Activated CD4-positive, alpha-beta T cell treated with anti-CD3 and anti-CD28 coated beads for 48 hours (primary cell): ENCODE data around the gene CSRP1.
A peak's percentile ranks its signal among the peaks of the same experiment; 100 is the strongest.
"Not testable (repeated sequence)": the region's sequence is repeated elsewhere in the genome, so short reads cannot be mapped to it uniquely, and the experiment has no call there.

ENCODE experiments used
- DNase-seq: peaks from one replicate; pipeline ENCODE4 v3.0.0-alpha.2; 2020

CSRP1 gene

DNA sequence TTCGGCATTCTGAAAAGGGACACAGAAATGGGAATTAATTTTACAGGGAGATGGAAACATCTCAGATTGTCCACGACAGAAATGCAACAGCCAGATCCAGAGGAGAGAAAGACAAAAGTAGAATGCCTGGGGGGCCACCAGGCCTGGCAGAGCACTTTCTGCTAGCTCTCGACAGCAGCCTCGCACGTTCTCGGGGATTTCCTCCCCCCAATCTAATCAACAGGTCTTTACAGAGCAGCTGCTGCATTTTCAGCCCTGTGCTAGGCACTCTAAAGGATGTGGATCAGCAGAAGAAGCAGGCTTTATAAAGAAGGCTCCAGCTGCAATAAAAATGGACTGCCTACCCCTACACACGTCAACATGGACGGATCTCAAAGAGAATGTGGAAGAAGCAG lies 10.6 kb downstream of the CSRP1 start:
- DNase-seq = no peak

DNA sequence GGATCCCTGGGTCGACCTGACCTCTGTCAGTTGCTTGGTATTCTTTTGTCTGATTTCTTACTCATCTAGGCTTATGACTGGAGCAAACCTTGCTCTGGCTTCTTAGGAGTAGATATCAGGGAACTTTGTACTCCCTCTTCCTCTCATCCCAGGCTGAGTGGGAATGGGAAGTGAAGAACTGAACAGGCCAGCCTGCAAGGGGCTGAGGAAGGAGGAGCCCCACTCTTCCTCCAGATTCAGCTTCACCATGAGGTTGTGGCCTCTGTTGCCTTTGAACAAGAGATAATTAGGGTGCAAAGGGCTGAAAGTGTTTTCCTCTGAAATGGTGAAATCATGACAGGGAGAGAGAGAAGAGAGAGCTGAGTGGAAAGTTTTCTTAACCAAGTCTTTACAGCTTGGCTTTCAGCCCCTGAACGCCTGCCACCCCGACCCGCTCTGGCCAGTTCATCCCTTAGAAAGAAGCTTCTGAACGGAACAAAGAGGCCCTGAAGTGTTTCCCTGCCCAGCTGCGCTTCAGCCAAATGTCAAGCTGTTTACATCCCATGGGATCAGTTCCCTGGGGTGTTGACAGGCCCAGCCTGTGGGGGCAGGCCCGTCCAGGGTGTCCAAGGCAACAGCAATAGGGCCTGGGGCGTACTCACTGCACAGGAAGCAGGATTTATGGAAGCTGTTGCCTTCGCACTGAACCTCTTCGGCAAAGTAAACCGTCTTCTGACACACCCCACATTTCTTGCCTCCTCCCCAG lies 11.2 kb downstream of the CSRP1 start:
- no peak for DNase-seq

DNA sequence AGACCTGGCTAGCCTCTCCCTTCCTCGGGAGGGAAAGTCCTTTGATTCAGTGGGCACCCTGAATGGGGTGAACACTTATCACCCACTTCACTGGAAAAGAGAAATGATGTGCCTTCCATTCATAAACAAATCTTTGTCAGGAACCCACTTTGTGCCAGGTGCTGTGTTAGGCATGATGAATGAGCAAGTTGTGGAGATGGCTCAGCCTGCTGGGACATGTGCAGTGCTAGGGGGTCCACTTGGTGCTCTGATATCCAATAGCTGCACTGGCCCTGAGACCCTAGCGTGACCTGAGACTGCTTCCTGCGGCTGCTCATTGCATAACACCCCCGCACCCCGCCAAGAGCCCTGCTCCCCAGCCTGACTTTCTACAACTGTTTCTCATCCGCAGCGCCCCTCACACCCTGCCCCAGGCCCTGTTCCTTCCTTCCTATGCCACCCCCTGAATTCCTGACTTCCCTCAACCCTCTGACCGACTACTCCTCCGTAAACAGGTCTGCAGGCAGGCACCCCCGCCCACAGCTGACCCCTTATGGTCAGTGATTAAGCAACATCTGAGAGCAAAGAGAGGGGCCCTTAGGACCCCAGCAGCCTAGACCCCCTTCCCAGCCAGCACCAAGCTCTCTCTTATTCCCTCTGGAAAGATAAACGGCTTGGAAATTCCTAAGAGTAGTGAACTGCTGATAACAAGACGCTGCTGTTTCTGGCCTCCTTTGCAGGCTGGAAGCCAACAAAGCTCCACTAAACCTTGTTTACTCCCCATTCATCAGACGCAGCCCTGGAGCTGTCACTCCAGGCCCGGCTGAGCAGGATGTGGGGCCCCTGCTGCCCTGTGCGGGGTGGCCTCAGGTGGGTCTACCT lies 12.9 kb downstream of the CSRP1 start:
- DNase-seq = no peak

DNA sequence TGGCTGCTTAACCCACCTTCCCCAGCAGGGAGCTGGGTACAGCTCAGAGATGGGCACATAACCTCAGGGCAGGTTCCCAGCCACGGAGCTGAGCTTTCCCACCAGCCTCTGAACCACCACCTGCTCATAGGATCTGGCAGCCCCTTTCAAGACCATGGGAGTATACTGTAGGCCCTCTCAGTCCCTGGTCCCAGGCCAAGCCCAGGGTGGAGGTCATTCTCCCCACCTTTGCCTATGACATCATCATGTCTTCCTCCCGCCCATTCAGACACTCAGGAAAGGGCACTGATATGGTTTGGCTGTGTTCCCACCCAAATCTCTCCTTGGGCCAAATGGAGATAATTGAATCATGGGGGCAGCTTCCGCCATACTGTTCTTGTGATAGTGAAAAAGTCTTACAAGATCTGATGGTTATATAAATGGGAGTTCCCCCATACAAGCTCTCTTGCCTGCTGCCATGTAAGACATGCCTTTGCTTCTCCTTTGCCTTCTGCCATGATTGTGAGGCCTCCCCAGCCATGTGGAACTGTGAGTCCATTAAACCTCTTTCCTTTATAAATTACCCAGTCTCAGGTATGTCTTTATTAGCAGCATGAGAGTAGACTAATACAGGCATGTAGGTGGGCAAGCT lies 13.8 kb downstream of the CSRP1 start:
- not testable (repeated sequence) for DNase-seq

DNA sequence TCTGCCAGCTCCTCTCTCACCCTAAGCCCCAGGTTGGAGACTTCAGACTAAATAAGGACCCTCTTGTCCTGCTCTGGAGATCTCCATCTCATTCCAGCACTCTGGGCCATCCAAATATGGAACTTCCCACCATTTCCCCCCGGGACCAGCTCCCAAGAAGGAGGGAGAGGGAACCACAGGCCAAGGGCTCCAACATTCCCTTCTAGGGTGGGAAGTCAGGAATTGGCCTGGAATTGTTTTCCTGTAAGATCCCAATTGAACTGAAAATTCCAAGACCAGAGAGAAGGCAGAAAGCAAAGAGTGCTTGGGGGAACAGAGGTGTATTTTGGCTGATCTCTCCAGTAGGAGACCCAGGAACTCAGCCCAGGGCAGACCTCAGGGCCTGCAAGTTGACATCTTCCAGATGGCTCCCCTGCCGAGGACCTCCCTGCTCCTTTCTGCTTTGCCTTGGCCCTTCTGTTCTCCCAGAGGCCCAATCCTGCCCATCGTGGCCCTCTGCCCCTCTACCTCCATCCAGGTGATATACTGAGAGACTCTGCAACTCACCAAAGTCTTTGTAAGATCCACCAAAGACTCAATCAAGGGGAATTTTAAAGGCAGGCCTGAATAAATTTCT lies 14.9 kb downstream of the CSRP1 start:
- no peak for DNase-seq

DNA sequence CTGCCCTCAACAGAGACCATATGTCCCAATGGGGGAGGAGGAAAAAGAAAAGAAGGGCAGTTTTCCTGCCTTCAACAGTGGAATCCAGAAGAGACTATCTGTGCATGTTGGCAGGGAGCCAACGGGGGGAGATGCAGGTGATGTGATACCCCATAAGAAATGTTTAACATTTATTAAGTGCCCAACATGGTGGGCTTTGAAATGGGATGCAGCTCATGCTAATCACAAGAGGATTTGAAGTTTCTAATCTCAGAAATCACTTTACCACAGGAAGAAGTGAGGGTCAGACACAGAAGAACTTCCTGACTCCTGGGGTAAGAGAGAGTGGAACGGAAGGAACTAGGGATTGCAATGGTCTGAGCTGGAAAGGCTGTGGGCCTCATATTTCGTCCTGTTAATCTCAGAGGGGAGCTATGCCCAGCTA lies 16.2 kb downstream of the CSRP1 start:
- DNase-seq = no peak

DNA sequence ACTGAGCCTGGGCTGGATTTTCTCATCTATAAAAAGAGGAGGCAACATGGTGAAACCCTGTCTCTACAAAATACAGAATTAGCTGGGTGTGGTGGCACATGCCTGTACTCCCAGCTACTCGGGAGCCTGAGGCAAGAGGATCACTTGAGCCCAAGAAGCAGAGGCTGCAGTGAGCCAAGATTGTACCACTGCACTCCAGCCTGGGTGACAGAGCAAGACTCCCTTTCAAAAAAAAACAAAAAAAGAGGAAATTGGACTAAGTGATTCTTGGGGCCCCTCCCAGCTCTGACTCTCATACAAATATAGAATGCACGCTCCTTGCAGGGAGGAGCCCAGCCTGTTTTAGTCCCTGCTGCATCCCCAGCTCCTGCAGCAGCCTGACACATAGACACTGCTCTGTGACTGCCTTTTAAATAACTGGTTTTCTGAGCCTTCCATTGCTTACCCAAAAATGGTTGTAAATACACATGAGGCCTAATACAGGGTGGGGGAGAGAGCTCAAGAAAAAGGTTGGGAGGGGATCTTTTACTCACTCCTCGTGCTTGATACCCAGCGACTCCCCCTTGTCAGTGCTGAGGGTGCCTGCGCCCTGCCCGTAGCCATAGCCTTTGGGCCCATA lies 17.2 kb downstream of the CSRP1 start:
- DNase-seq = no peak

DNA sequence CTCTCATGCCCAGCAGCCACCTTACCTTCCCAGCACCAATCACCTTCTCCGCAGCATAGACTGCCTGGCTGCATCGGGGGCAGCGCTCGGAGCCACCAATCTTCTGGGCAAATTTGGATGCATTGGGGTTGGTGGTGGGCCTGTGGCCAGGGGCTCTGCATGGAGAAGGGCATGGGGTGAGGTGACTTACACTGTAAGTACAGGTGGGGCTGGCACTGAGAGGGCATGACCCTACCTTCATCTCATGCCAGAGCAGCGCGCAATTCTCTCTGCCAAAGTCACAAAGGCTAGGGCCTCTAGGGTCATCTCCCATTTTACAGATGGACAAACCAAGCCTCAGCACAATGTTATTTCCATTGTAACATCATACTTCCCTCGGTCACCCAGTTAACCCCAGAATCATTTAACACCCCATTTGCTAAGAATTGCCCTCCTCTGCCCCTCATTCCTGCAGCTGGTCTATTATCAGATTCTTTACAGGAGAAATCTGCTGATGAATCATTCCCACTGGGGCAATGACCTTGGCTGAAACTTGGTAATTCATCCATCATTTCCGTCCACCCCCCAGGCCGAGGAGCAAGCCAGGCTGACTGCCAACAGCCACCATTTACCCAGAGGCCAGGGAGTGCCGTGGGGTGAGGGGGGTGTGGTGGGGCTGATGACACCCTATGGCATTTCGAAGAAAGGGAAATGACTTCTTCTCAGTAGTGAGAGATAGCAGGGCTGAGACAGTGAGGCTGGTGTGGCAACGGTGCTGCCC lies 17.9 kb downstream of the CSRP1 start:
- DNase-seq = no peak

DNA sequence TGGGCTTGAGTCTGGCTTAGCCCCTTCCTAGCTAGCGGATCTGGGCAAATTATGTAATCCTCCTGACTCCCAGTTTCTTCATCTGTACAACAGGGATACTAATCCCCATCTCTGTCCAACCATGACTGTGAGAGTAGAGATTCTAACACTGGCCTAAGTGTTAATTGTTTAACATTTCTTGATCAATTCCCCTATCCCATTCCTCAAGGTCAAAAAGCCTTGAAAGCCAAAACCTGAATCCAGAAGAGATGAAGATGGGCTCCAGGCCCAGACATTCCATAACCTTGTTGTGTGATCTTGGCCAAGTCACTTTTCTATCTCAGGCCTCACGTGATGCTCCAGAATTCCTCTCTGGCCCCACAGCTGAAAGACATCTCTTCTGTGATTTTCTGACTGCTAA lies 19.2 kb downstream of the CSRP1 start:
- no peak for DNase-seq

DNA sequence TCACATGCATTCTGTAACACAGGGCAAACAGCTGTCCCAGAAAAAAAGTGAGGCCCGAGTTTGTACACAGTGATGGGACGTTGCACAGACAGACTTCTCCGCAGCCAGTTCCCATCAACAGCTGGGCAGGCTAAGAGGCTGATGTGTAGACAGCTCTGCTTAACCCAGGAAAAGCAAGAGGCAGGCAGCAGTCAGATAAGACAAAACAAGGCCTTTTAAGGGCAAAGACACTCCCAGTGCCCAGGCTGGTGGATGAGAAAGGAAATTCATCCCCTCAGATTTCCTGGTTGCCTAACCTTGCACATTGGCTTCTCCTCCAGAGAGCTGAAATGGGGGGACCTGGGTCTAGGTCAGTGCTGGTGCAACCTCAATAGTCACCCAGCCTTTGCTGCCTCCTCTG lies 20.7 kb downstream of the CSRP1 start:
- no peak for DNase-seq

DNA sequence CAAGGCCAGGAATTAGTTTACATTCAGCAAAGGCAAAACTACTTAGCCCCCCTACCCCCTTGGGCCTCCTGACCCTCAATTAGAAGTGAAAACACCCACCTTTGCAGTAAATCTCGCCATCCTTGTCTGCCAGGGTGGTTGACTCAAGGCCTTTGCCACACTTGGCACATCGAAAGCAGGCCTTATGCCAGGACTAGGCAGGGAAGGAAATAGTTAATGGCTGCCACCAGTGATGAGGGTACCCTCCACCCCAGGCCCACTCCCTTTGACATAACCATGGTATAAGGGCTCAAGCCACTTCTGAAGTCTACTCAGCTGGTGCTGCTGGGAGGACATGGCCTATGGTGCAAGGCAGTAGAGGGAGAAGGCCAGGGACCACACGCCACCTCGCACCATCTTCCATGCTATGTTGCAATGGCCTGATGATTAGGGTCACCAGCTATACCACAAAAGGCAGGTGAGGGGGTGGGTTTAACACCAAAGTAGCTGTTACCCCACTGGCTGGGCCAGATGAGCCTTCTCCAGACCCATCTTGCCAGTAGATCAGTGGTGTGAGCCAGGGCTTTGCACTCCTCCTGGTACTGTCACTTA lies 21.6 kb downstream of the CSRP1 start:
- DNase-seq = no peak

DNA sequence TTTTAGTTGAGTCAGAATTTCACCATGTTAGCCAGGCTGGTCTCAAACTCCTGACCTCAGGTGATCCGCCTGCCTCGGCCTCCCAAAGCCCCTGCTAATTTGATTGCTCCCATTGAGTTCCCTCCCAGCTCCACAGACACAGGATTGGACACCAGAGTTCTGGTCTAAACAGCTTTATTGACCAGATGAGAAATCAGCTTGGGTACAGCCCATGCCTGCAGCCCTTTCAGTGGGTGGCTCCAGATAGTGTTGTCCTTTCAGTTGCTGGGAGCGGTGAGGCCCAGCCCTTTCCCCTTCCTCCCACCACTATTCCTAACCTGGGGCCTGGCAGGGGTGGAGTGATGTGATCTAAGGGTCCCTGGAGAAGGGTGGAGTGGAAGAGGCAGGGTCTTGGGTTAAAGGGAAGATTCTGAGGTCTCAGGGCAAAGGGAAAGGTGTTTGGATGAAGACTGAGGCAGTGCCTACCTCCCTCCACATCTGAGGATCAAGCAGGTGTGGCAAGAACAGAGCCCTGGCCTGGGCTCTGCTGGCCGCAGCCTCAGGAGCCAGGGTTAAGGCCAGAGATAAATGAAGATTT lies 23.5 kb downstream of the CSRP1 start:
- no peak for DNase-seq

DNA sequence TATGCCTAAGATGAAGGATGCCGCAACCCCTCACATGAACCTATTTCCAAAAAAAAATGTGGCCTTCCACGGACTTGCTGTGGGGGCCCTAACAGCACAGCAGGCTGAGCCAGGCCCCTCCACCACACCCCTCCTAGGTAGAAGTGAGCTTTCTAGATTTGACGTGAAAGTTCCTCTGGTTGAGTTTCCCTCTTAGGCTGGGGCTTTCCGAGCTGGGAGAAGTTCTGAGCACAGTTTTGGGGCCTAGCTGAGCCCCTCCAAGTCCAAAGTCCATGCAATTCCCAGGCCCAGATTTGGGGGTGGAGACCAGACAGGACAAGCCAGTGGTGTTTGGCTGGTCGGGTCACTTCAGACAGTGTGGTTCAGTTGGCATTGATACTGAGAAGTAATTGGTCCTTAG lies 24.2 kb downstream of the CSRP1 start:
- DNase-seq = no peak

DNA sequence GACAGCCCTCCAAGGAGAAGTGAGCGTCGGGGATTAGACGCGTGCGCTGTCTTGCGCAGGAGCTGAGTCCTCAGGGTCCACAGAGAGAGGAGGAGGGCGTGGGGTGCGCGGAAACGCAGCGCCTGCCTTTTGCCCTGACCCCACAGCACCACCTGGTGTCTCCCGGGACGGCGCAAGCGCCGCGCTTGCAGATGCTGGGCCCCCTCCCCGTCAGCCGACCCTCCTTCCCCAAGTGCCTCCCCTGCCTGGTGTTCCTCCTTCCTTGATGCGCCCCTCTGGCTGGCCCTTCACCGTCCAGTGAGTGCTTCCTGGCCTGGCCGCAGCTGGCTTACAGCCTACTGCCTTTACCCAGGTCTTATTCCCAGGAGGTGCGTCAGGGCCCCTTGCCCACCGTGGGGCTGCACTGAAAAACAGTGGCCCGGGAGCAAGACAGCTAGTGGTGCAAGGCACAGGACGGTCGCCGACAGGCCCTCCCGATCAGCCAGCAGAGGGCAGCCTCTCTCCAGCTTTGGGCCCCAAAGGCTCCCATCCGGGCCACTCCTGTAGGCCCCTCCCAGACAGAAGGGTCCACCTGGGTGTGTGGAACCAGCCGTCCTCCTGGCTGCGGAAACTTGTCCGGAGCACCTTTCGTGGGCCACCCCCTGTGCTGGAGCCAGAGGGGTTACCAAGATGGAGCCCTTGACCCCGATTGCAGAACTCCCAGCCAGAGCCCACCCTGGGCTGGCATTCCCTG lies 25.0 kb downstream of the CSRP1 start:
- DNase-seq = peak; percentile 88

DNA sequence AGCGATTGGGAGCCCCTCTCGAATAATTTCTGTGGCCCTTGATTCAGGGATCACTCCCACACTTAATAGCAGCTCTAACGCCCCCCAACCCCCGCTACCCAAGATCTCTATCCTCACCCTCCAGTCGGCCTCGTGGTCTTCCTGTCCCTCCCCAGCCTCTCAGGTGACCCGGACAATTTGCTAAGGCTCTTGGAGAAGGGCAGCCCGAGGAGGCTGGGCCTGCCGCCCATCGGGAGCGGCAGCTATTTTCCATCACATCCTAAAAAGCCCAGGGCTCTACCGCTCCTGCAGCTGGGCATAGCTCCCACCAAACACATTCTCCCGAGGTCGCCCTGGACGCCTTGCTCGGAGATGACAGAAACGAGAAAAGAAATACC lies 25.9 kb downstream of the CSRP1 start:
- DNase-seq = no peak

DNA sequence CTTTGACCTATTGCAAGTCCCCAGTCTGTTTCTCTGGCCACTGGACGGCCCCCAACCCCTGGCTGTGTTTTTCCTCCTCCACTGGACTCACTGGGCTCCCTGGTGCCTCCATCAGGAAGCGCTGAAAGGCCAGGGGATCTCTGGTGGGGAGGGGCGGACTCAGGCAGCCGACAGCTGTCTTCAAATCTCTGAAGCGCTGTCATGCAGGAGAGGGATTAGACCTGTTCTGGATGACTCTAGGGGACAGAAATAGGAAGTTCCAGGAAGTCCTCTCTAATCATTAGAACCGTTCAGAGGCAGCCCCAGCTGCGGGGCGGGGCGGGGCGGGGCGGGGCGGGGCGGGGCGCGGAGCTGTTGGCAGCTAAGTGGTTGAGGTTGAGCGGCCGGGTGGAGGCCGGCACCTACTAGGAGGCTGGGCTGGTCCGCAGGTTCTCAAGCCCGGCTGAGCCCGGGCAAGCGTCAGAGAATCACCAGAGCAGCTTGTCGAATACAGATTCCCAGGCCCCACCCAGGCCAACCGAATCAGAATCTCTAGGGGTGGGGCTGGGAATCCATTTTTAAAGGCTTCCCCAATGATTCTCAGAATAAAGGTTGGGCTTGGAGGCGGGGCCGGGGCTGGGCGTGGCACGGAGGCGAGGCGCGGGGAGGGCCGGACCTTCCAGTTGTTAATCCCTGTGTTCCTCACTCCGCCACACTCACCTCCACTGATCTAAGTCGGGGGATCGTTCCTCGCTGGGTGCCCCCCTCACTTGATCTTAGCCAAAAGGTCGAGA lies 26.5 kb downstream of the CSRP1 start:
- peak; percentile 83 for DNase-seq

DNA sequence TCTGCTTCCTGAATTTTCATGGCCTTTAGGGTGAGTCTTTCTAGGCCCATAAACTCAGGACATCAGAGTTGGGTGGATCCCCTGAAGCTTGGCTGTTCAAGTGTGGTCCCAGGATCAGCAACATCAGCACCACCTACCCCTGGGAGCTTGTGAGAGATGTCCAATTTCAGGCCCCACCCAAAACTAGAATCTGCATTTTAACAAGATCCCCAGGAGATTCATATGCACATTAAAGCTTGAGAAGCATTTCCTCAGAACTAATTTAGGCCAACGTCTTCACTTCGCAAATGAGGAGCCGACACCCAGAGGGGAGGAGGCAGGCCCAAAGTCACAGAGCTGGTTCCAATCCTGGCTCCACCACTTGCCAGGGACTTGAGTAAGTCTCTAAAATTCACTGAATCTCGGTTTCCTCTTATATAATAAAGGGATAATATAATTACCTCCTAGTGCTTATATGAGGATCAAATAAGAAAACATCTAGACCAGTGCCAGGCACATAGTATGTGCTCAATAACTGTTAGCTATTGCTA lies 27.7 kb downstream of the CSRP1 start:
- DNase-seq = no peak

DNA sequence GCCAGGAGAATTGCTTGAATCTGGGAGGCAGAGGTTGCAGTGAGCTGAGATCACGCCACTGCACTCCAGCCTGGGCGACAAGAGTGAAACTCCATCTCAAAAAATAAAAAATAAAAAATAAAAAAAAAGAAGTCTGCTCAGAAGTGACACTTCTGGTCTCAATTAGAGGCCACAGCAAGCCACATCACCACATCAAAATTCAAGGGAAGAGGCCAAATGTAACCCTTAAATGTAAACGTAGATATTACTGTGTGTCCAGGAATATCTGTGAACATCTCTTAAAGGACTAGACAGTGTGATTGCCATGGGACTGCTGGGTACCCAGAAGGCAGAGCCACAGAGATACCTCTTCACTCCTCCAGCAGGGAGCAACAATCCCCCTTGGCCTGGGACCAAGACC lies 28.3 kb downstream of the CSRP1 start:
- DNase-seq = not testable (repeated sequence)

DNA sequence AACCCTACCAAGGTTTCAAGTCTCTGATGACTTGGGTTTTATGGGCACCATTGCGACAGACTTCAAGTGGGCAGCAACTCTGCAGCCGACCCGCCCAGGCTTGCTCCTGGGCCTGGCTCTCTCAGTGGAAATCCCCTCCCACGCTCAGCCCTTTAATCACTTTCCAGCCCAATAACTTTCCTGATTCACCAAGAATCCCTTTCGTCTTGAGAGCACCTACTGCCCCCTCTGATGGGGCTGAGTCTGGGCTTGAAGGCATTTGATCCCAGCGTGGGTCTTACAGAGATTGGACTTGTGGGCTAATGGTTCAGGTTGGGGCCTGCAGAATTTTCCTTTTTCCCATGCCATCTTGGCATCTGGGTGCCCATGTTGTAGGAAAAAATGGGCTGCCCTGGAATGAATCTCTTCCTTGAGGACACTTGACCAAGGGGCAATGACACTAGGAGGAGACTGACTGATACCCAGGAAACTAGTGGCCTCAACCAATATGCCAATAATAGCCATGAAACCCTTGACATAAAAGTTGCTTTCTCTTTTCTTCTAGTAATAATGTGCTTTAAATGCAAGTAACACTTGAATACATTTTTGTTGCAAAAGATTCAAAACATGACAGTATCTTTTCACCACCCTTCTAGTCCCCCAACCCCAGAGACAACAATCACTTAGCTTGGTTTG lies 30.1 kb downstream of the CSRP1 start:
- no peak for DNase-seq
